Measurements from ENCODE around the gene CYBC1. TPM values are rescaled to one million over a fixed set of nuclear protein-coding genes. Genes with fewer than 3 reads are reported as not detected.

CYBC1 gene
- 10 to 100 TPM; 61.1 to 88.2 TPM for total RNA-seq
- 46.3 TPM for polyA plus RNA-seq (ENCODE audit: insufficient read depth, low read depth, low replicate concordance)
- long read RNA-seq, donor 1, transcript CYBC1-201 (7 exons, 2,093 nt), result major isoform, 5 of 14 reads
- long read RNA-seq, donor 1, partial matches to known transcripts, result 0 of 14 reads
- long read RNA-seq, donor 1, other reads (novel, unspliced or antisense), result 0 of 14 reads
- long read RNA-seq, donor 2, full-length matches to known transcripts, result 10 of 10 reads
- long read RNA-seq, donor 2, partial matches to known transcripts, result 0 of 10 reads
- long read RNA-seq, donor 2, other reads (novel, unspliced or antisense), result 0 of 10 reads

GRCh38 chr17:82450357-82451106 is at the start of gene CYBC1:
CYBC1 (minus strand) TSS chr17:82450752; CDS start chr17:82449254, 1,498 bp downstream.
- TF ChIP-seq CTCF (IDR thresholded peaks at IDR 0.05) (no peak), POLR2A (IDR thresholded peaks at IDR 0.05) (peak; percentile 49)
- Histone ChIP-seq H3K4me1 (peaks cover 32% of the 10 kb centered on the region), H3K27me3 (no peaks in the 10 kb centered on the region), H3K9me3 (no peaks in the 10 kb centered on the region), H3K36me3 (ENCODE audit: low read depth, missing control alignments) (no peaks in the 10 kb centered on the region), H3K4me3 (peak within 1 kb of the TSS; percentile 60 to 74), H3K27ac (peak within 1 kb of the TSS; percentile 76 to 89)
- peak; percentile 94 for DNase-seq
- WGBS, 2 donors, result 0 to 1% methylated on average over 25 to 91 of the region's 91 CpGs
- intact Hi-C loops (cut with DNase I; ENCODE audit: low total_unique reads), result no loop called here

- TF ChIP-seq CTCF (IDR thresholded peaks at IDR 0.05), result no peak
- no peak for TF ChIP-seq POLR2A (IDR thresholded peaks at IDR 0.05)
- Histone ChIP-seq H3K9me3 (no peaks in the 10 kb centered on the region), H3K27ac (peak overlapping the region; percentile 86 to 87), H3K4me1 (peaks cover 3% of the 10 kb centered on the region), H3K36me3 (ENCODE audit: low read depth, missing control alignments) (no peaks in the 10 kb centered on the region), H3K4me3 (peak overlapping the region; percentile 57 to 74), H3K27me3 (no peaks in the 10 kb centered on the region)
- intact Hi-C loops (cut with DNase I; ENCODE audit: low total_unique reads), result no loop called here
- WGBS, 2 donors, result 6 to 19% methylated on average over 18 to 59 of the region's 66 CpGs
- peak; percentile 61 for DNase-seq
These were observed 47.2 kb upstream of the CYBC1 start for GRCh38 chr17:82497483-82498405.

GRCh38 chr17:82496529-82497434 is 46.2 kb upstream of the CYBC1 start:
- peak; percentile 98 for DNase-seq
- H3K9me3 ChIP-seq, result no peaks in the 10 kb centered on the region
- H3K4me3 ChIP-seq, result peak overlapping the region; percentile 57 to 74
- no peaks in the 10 kb centered on the region for H3K27me3 ChIP-seq
- TF ChIP-seq CTCF (IDR thresholded peaks at IDR 0.05) (peak in 1 of 3 experiments; percentile 11), POLR2A (IDR thresholded peaks at IDR 0.05) (peak; percentile 67)
- intact Hi-C loops (cut with DNase I; ENCODE audit: low total_unique reads), result no loop called here
- 9 to 44% methylated on average over 4 to 76 of the region's 83 CpGs for WGBS, 2 donors
- peaks cover 3% of the 10 kb centered on the region for H3K4me1 ChIP-seq
- no peaks in the 10 kb centered on the region for H3K36me3 ChIP-seq (ENCODE audit: low read depth, missing control alignments)
- peak overlapping the region; percentile 86 to 87 for H3K27ac ChIP-seq

Data from testis (tissue), 5 donors.